K562 (cell line): ENCODE results near the gene OPCML. TPM values are rescaled to one million over a fixed set of nuclear protein-coding genes. Genes with fewer than 3 reads are reported as not detected.

Experiments used
- ATAC-seq: fragments of 200-7000 bp; cut with Tn5 transposase; 3 replicates; pipeline ENCODE4 v1.9.1; 2020; ENCODE audit warnings: moderate library complexity
- BruUV-seq: library from RNA; stranded (reverse); fragments of 400-500 nt; replicated peaks from 2 replicates; lab custom pipeline; 2021; lab: Mats Ljungman, UMichigan
- CTCF ChIA-PET: fragments of 300-600 bp; formaldehyde crosslinking; extraction: SDS; loops from one replicate; lab custom pipeline; 2021; ENCODE audit warnings: low intra/inter-chr PET ratio; lab: Yijun Ruan, JAX
- POLR2A ChIA-PET: fragments of 300-600, 350-650 bp; sonication (Branson Sonifier 250); formaldehyde crosslinking; extraction: SDS; loops from one replicate; lab custom pipeline; 2021; ENCODE audit warnings: antibody characterized with exemption, inconsistent platforms; lab: Yijun Ruan, JAX
- DNase-seq, 4 experiments: peaks; one replicate each; pipeline versions ENCODE4 v3.0.0 to v3.0.0-alpha.2; 2011 to 2018; ENCODE audit warnings: low spot score in 3 of 4, mixed read lengths in 3 of 4; ENCODE audit errors: extremely low read depth in 1 of 4
- FAIRE-seq: peaks from 2 replicates; lab custom pipeline; 2011; peaks lifted over from hg19 to GRCh38; lab: Jason Lieb, UNC
- H2AFZ ChIP-seq: 2 replicates; pipeline ENCODE4 v1.6.0; 2011; ENCODE audit warnings: low read depth, low read length, control low read depth, inconsistent platforms
- H3K27ac ChIP-seq: fragments of 200-600 bp; 3 replicates; pipeline ENCODE4 v1.8.0; 2011; ENCODE audit warnings: low read depth, mild to moderate bottlenecking, control low read depth, inconsistent platforms, low read length, moderate library complexity, mixed read lengths; ENCODE audit errors: extremely low read depth
- H3K27me3 ChIP-seq, 2 experiments: fragments of 300-600 bp in 1 of 2; 2 replicates in 1 of 2; 3 replicates in 1 of 2; pipeline versions ENCODE4 v1.6.0 to v1.8.0; 2011; ENCODE audit warnings: inconsistent platforms in 2 of 2, low read length in 2 of 2, mild to moderate bottlenecking in 1 of 2, mixed read lengths in 1 of 2, moderate library complexity in 1 of 2; ENCODE audit not compliant: control insufficient read depth in 2 of 2, insufficient read depth in 2 of 2
- H3K36me3 ChIP-seq: fragments of 300-600 bp; 3 replicates; pipeline ENCODE4 v1.8.0; 2011; ENCODE audit warnings: mild to moderate bottlenecking, low read length, inconsistent platforms; ENCODE audit not compliant: control insufficient read depth, insufficient read depth
- H3K4me1 ChIP-seq, 2 experiments: fragments of 200-600 bp in 1 of 2; replicated peaks in 1 of 2; 2 replicates in 1 of 2; 3 replicates in 1 of 2; pipeline versions ENCODE4 v1.5.1 to v1.8.0; 2011; ENCODE audit warnings: inconsistent platforms in 2 of 2, low read length in 2 of 2, mild to moderate bottlenecking in 1 of 2, mixed read lengths in 1 of 2, moderate library complexity in 1 of 2; ENCODE audit not compliant: control insufficient read depth in 2 of 2, insufficient read depth in 2 of 2
- H3K4me2 ChIP-seq: 2 replicates; pipeline ENCODE4 v1.6.1; 2011; ENCODE audit warnings: low read length, control low read depth, inconsistent platforms, mixed read lengths; ENCODE audit not compliant: insufficient read depth
- H3K4me3 ChIP-seq: fragments of 200-600 bp; sonication (generic), shearing (Covaris generic); 2 replicates; pipeline ENCODE4 v1.5.1; 2016; ENCODE audit warnings: control low read depth, inconsistent platforms
- H3K79me2 ChIP-seq: fragments of 200-600 bp; 3 replicates; pipeline ENCODE4 v1.8.0; 2011; ENCODE audit warnings: low read length, inconsistent platforms; ENCODE audit not compliant: control insufficient read depth, insufficient read depth
- H3K9ac ChIP-seq, 2 experiments: 2 replicates each; pipeline versions ENCODE4 v1.6.0 to v1.6.1; 2011; ENCODE audit warnings: low read depth in 2 of 2, low read length in 2 of 2, control low read depth in 1 of 2, inconsistent platforms in 1 of 2, mild to moderate bottlenecking in 1 of 2, mixed read lengths in 1 of 2; ENCODE audit not compliant: insufficient read depth in 1 of 2
- H3K9me1 ChIP-seq: one replicate; pipeline ENCODE4 v1.6.0; 2011; ENCODE audit warnings: inconsistent platforms, mild to moderate bottlenecking, low read length, moderate library complexity; ENCODE audit not compliant: control insufficient read depth, insufficient read depth
- H3K9me3 ChIP-seq: replicated peaks from 2 replicates; pipeline ENCODE4 v1.5.1; 2011; ENCODE audit warnings: low read depth, low read length, inconsistent platforms; ENCODE audit not compliant: control insufficient read depth, insufficient read depth
- H4K20me1 ChIP-seq: replicated peaks from 2 replicates; pipeline ENCODE4 v1.6.1; 2011; ENCODE audit warnings: low read length, inconsistent platforms, mixed read lengths; ENCODE audit not compliant: control insufficient read depth, insufficient read depth
- DIDO1 ChIP-seq: fragments of 450-650 bp; IDR thresholded peaks from 2 replicates; pipeline ENCODE4 v1.6.1; 2016; ENCODE audit warnings: low read depth, missing biosample characterization, missing genetic modification characterization
- GATAD2A ChIP-seq: fragments of 450-650 bp; IDR thresholded peaks from 2 replicates; pipeline ENCODE4 v1.6.1; 2017
- KHSRP ChIP-seq: fragments of 450-650 bp; IDR thresholded peaks from 2 replicates; pipeline ENCODE4 v1.6.1; 2017
- NUFIP1 ChIP-seq: fragments of 450-650 bp; IDR thresholded peaks from 2 replicates; pipeline ENCODE4 v1.6.1; 2018; ENCODE audit not compliant: partially characterized antibody
- PHF20 ChIP-seq: fragments of 450-650 bp; IDR thresholded peaks from 2 replicates; pipeline ENCODE4 v1.6.1; 2018; ENCODE audit not compliant: partially characterized antibody
- POU5F1 ChIP-seq: fragments of 150-350 bp; IDR thresholded peaks from 2 replicates; pipeline ENCODE4 v1.6.1; 2014; ENCODE audit warnings: borderline replicate concordance, low read length, low read depth, mild to moderate bottlenecking; ENCODE audit not compliant: partially characterized antibody
- XRCC3 ChIP-seq: fragments of 450-650 bp; IDR thresholded peaks from 2 replicates; pipeline ENCODE4 v1.6.1; 2017; ENCODE audit warnings: mild to moderate bottlenecking, moderate library complexity
- ZNF224 ChIP-seq: sonication (generic); formaldehyde crosslinking; IDR thresholded peaks from 2 replicates; pipeline ENCODE4 v1.8.0; 2022; ENCODE audit warnings: mild to moderate bottlenecking, missing genetic modification reagents
- ZNF23 ChIP-seq: fragments of 250-450 bp; sonication (Bioruptor Pico); IDR thresholded peaks from 2 replicates; pipeline ENCODE4 v1.4.0; 2020; ENCODE audit warnings: mild to moderate bottlenecking
- ZNF282 ChIP-seq: sonication (generic); formaldehyde crosslinking; IDR thresholded peaks from 2 replicates; pipeline ENCODE4 v1.8.1; 2023; ENCODE audit warnings: missing genetic modification reagents
- ZNF695 ChIP-seq: fragments of 450-650 bp; formaldehyde crosslinking; IDR thresholded peaks from 2 replicates; pipeline ENCODE4 v1.4.0; 2020; ENCODE audit warnings: mild to moderate bottlenecking, moderate library complexity
- ZNF79 ChIP-seq: fragments of 250-450 bp; sonication (Bioruptor Pico); IDR thresholded peaks from 2 replicates; pipeline ENCODE4 v1.4.0; 2020; ENCODE audit warnings: low read depth, mild to moderate bottlenecking, moderate library complexity
- WGBS: fragments of 100-300 bp; shearing (Covaris generic); methylation state at CpG from one replicate; pipeline ENCODE4 v1.1.6; 2016; ENCODE audit warnings: low coverage, mixed read lengths; ENCODE audit not compliant: insufficient coverage; ENCODE audit errors: missing lambda C conversion rate; 5-methylcytosine and 5-hydroxymethylcytosine counted together
- in situ Hi-C: fragments of 300-500 bp; cut with MboI; formaldehyde crosslinking; loops from 4 replicates; pipeline ENCODE4 v1.15.0; 2018; ENCODE audit warnings: inconsistent platforms, mixed read lengths
- intact Hi-C: fragments of 100-400 bp; cut with micrococcal nuclease; formaldehyde crosslinking; loops from 2 replicates; pipeline ENCODE4 v1.14.2; 2022
- polyA plus RNA-seq, 8 experiments: library from polyadenylated mRNA; depleted of rRNA in 4 of 8; stranded (reverse) in 5 of 8; unstranded in 3 of 8; fragments of >200 nt; fragmentation: Nextera tagmentation in 2 of 8; fragmentation: Illumina TruSeq in 1 of 8; extraction: Ambion mirVana in 2 of 8; extraction: Trizol in 1 of 8; gene quantifications; 2 replicates each; pipeline versions ENCODE4 v1.2.1 to v1.2.3, GENCODE V29; 2011 to 2014; ENCODE audit warnings: inconsistent platforms in 1 of 8, missing spikeins in 1 of 8
- total RNA-seq, 7 experiments: library from RNA; depleted of rRNA in 6 of 7; stranded (reverse); fragments of >200 nt in 6 of 7; fragmentation: Illumina TruSeq in 2 of 7; extraction: Trizol in 2 of 7; gene quantifications; 2 replicates each; pipeline versions ENCODE4 v1.2.1 to v1.2.3, GENCODE V29; 2011 to 2021; ENCODE audit warnings: low replicate concordance in 1 of 7
- TF ChIP-seq, protein P1 (sequence below): fragments of 250-450 bp; sonication (Bioruptor Pico); IDR thresholded peaks from 2 replicates; pipeline ENCODE4 v1.4.0; 2020
- TF ChIP-seq, protein P2 (sequence below): fragments of 450-650 bp; formaldehyde crosslinking; IDR thresholded peaks from 2 replicates; pipeline ENCODE4 v1.4.0; 2022; ENCODE audit warnings: missing genetic modification characterization
- TF ChIP-seq, protein P3 (sequence below): IDR thresholded peaks from 2 replicates; pipeline ENCODE4 v1.6.1; 2016; ENCODE audit warnings: missing genetic modification characterization, missing compliant biosample characterization
- TF ChIP-seq, protein P4 (sequence below): sonication (generic); formaldehyde crosslinking; IDR thresholded peaks from 2 replicates; pipeline ENCODE4 v1.9.0; 2022; ENCODE audit warnings: mild to moderate bottlenecking, missing genetic modification reagents

OPCML gene
- total and polyA plus RNA-seq, 9 of the 15 experiments (the other 6 are each of a cell fraction or from before 2014, with no cell fraction given): not detected

DNA sequence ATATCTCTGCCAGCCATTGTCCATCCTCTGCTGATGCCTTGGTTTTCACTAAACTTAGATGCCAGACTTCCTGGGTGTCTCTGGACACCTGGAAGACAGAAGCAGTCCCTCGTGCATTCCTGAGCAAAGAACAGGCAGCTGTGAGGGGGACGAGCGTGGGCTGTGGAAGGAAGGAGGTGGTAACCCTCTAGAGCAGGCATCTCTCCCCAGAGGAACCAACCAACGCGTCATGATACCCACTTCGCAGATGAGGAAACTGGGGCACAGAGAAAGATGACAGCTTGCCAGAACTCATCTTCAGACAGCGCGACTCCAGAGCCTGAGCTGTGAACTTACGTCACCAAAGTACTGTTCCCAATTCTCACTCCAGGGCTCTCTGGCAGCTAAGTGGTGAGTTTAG lies 123.4 kb downstream of the OPCML start:
- POLR2A ChIA-PET: no interaction called here
- no TSS peak for BruUV-seq
- no peak overlapping the region for H2AFZ ChIP-seq
- TF ChIP-seq, protein P1, sequence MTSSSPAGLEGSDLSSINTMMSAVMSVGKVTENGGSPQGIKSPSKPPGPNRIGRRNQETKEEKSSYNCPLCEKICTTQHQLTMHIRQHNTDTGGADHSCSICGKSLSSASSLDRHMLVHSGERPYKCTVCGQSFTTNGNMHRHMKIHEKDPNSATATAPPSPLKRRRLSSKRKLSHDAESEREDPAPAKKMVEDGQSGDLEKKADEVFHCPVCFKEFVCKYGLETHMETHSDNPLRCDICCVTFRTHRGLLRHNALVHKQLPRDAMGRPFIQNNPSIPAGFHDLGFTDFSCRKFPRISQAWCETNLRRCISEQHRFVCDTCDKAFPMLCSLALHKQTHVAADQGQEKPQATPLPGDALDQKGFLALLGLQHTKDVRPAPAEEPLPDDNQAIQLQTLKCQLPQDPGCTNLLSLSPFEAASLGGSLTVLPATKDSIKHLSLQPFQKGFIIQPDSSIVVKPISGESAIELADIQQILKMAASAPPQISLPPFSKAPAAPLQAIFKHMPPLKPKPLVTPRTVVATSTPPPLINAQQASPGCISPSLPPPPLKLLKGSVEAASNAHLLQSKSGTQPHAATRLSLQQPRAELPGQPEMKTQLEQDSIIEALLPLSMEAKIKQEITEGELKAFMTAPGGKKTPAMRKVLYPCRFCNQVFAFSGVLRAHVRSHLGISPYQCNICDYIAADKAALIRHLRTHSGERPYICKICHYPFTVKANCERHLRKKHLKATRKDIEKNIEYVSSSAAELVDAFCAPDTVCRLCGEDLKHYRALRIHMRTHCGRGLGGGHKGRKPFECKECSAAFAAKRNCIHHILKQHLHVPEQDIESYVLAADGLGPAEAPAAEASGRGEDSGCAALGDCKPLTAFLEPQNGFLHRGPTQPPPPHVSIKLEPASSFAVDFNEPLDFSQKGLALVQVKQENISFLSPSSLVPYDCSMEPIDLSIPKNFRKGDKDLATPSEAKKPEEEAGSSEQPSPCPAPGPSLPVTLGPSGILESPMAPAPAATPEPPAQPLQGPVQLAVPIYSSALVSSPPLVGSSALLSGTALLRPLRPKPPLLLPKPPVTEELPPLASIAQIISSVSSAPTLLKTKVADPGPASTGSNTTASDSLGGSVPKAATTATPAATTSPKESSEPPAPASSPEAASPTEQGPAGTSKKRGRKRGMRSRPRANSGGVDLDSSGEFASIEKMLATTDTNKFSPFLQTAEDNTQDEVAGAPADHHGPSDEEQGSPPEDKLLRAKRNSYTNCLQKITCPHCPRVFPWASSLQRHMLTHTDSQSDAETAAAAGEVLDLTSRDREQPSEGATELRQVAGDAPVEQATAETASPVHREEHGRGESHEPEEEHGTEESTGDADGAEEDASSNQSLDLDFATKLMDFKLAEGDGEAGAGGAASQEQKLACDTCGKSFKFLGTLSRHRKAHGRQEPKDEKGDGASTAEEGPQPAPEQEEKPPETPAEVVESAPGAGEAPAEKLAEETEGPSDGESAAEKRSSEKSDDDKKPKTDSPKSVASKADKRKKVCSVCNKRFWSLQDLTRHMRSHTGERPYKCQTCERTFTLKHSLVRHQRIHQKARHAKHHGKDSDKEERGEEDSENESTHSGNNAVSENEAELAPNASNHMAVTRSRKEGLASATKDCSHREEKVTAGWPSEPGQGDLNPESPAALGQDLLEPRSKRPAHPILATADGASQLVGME (CRISPR knock-in tag): no peak
- TF ChIP-seq ZNF224 (CRISPR knock-in tag) (no peak), ZNF79 (no peak), GATAD2A (no peak), DIDO1 (no peak), POU5F1 (no peak), ZNF23 (CRISPR knock-in tag) (no peak), NUFIP1 (no peak), XRCC3 (no peak), ZNF282 (no peak), PHF20 (no peak), KHSRP (no peak), ZNF695 (CRISPR knock-in tag) (no peak)
- TF ChIP-seq, protein P2, sequence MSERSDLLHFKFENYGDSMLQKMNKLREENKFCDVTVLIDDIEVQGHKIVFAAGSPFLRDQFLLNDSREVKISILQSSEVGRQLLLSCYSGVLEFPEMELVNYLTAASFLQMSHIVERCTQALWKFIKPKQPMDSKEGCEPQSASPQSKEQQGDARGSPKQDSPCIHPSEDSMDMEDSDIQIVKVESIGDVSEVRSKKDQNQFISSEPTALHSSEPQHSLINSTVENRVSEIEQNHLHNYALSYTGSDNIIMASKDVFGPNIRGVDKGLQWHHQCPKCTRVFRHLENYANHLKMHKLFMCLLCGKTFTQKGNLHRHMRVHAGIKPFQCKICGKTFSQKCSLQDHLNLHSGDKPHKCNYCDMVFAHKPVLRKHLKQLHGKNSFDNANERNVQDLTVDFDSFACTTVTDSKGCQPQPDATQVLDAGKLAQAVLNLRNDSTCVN (CRISPR knock-in tag): no peak
- TF ChIP-seq, protein P3, sequence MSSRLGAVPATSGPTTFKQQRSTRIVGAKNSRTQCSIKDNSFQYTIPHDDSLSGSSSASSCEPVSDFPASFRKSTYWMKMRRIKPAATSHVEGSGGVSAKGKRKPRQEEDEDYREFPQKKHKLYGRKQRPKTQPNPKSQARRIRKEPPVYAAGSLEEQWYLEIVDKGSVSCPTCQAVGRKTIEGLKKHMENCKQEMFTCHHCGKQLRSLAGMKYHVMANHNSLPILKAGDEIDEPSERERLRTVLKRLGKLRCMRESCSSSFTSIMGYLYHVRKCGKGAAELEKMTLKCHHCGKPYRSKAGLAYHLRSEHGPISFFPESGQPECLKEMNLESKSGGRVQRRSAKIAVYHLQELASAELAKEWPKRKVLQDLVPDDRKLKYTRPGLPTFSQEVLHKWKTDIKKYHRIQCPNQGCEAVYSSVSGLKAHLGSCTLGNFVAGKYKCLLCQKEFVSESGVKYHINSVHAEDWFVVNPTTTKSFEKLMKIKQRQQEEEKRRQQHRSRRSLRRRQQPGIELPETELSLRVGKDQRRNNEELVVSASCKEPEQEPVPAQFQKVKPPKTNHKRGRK (tag): no peak
- TF ChIP-seq, protein P4, sequence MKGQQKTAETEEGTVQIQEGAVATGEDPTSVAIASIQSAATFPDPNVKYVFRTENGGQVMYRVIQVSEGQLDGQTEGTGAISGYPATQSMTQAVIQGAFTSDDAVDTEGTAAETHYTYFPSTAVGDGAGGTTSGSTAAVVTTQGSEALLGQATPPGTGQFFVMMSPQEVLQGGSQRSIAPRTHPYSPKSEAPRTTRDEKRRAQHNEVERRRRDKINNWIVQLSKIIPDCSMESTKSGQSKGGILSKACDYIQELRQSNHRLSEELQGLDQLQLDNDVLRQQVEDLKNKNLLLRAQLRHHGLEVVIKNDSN (CRISPR knock-in tag): no peak

More for the DNA sequence above, 123.4 kb downstream of the OPCML start:
- FAIRE-seq (no peak), DNase-seq (no peak), ATAC-seq (no peak)
- H3K9me3 ChIP-seq: no peaks in the 10 kb centered on the region; the same call in 1 of the 2 replicates
- 0% methylated on average over 9 of the region's 9 CpGs for whole genome bisulfite sequencing
- no peaks in the 10 kb centered on the region for H3K4me1 ChIP-seq
- H3K9ac ChIP-seq: no peak overlapping the region
- H3K4me2 ChIP-seq: no peak overlapping the region
- H3K79me2 ChIP-seq: no peaks in the 10 kb centered on the region
- H3K36me3 ChIP-seq: no peaks in the 10 kb centered on the region
- intact Hi-C loops (no loop called here), in situ Hi-C loops (no loop called here)
- no peak overlapping the region for H3K4me3 ChIP-seq
- no peaks in the 10 kb centered on the region for H3K27me3 ChIP-seq
- CTCF ChIA-PET: no interaction called here
- H3K9me1 ChIP-seq: no peaks in the 10 kb centered on the region
- no peak overlapping the region for H3K27ac ChIP-seq
- no peaks in the 10 kb centered on the region for H4K20me1 ChIP-seq
